Activated T-cell treated with anti-CD3 and anti-CD28 coated beads for 4 hours (primary cell): ENCODE measurements around the gene CDIP1.

Source experiments
- DNase-seq: peaks from one replicate; pipeline ENCODE4 v3.0.0-alpha.2; 2020

Gene CDIP1

DNA sequence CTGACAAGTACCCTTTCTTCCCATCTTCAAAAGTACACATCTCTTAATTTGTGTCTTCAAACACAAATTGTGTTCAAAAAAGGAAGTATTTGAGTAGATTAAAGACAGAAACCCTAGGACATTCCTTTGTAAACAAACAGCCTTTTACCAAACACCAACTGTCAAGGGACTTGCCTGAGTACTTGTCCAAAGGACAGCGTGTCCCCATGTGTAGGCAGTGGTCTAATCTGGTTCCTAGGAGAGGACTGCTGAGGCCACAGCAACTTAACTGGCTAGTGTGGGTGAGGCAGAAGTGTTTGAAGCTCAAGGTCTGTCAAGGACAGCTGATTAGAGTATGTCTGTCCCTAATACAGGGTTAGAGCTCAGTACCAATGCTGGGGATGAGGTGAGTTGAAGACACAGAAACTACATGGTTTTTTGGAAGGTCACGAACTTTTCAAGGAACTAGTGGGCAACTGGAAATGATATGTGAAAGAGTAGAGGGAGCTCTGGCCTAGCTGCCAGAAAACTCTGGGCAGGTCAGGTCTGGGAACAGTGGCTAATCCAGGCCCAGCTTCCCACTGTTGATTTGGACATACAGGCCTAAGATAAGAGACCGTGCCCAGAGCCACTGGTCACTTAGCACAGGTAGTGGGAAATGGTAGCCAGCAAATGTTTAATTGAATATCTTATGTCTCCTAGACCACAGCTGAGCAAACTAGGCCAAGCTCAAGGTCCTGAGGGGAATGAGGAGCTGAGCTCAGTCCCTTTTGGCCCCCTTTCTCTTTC, 52.3 kb downstream of the CDIP1 start:
- DNase-seq = no peak

DNA sequence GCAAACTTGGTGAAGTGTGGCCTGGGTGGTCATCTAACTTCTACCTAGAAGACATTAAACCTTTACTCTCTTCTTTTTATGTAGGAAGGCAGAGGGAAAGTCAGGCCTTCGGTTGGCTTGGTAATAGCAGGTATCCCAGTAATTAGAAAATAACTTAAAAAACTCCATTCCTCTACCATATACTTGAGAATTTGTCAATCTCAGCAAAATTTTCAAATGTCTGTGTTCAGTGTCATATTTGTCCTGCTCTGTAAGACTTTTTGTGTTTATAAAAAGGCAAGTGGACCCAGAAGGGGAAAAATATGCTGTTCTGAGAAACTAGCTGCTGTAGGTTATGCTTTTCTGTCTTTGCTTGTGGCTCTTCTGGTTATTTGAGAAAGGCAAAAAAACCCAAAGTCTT, 56.6 kb downstream of the CDIP1 start:
- DNase-seq = no peak

DNA sequence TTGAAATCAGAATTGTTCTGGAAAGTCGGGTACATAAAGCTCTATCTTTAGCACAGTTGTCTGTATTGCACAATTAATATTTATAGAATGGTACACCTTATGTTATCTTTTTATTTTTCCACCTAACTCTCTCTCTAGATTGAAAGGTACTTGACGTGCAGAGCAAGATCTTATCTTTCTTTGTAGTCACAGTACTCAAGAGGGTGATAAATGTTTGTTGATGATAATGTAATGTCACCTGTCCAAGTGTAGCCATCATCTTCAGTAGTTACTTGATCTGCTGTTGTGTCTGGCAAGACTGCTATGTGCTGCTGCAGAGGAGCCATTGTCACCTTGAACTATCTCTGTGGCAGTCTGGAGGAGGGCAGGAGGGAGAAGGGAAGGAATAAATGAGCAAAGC, 57.0 kb downstream of the CDIP1 start:
- DNase-seq = no peak

DNA sequence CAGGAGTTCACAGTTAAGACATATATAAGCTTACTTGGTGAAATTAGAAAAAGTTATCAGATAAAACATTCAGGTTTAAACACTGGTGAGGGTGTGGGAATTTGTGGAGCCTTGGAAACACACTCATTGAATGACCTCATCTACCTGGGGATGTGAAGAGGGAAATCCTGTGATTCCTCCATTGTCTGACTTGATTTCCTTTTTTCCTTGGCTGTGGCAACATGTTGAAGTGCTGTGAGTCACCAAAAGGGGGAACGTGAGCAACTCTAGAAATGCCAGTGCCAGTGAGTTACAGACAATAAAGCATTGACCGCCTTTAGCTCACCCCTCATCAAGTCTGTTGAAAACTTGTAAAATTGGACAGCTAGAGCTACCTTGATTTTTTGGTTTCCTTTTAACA, 60.6 kb downstream of the CDIP1 start:
- no peak for DNase-seq

DNA sequence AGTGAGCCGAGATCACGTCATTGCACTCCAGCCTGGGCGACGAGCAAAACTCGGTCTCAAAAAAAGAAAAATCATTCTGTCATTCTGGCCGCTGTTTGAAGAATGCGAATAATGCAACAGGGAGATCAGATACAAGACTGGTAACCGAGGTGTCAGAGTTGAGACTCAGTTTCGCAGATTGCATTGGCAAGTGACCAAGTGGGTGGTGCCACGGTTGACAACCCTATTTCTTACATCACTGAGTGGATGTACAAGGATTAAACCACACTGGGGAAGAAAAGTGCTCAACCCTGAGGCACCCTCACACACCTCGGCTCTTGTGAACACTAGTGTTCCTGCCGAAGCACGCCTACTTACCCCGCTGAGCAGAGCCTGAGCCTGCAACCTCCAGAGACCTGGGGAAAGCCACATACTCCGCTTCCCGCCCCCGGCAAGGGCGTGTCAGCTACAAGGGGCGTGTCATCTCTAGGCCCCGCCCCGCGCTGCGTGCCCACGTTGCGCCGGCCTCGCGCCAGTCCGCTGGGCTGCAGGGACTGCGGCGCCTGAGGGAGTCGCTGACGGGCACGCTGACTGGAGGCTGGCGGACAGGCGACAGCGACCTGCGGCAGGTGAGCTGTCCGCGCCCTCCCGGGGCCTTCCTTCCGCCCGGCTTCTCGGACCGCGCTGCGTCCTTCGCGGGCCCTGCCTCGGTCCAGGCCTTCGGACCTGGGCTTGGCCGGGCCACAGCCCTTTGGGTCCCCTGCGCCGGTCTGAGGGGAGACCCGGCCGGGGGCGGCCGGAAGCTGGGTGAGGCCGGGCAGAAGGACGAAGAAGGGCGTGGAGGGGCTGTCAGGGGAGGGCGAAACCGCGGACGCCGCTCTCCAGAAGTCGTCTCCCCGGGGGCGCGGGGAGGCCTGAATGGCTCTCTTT, 62.4 kb downstream of the CDIP1 start, which contains the start of gene HMOX2:
HMOX2 (plus strand) TSS at position 519 of the 909 bp plus-strand sequence. CDS start 29,127 bp downstream, outside the sequence.
- peak; percentile 91 for DNase-seq

DNA sequence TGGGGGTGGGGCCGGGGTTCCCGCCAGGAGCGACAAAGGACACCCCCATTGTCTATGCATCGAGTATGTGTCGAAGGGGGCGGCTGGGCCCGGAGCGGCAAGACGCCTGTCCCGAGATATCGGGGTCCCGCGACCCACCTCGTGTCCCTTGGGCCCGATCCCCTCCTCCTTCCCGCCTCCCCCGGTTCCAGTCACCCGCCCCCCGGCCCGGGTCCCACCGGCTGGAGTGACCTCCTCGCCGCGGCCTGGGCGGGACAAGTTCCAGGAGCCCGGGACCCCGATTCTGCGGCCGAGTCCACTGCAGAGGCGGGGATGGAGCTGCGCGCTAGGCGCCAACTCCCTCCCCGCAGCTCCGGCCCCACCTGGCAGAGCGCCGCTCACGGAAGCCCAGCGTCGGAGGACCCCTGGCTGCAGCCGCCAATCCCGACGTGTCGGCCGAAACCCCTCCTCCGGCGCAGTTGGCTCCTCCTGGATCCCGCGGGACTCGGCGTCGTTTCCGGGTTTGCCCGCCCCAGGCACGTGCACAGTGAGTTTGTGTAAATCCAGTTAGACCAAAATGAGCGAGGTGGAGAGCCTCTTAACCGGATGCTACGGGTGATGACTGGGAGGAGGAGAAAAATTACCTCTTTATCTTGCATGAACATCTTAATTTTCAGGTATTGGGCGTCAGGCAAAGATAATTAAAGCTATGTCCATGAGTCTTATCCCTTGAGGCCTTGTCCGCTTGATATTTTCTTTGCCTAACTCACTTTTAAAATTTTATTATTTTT, 64.2 kb downstream of the CDIP1 start, which contains the start of gene NMRAL1:
NMRAL1 (minus strand) TSS at position 434 of the 770 bp plus-strand sequence. CDS start 493 bp downstream, outside the sequence.
- DNase-seq = peak; percentile 59

DNA sequence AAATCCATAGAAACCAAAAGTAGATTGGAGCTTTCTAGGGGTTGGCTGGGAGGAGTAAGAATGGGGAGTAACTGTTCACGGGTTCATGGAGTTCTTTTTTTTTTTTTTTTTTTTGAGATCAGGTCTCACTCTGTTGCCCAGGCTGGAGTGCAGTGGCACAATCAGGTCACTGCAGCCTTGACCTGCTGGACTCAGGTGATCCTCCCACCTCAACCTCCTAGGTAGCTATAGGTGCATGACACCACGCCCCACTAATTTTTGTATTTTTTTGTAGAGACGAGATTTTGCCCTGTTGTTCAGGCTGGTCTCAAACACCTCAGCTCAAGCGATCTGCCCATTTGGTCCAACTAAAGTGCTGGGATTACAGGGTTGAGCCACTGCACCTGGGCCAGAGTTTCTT, 65.7 kb downstream of the CDIP1 start:
- DNase-seq = no peak

DNA sequence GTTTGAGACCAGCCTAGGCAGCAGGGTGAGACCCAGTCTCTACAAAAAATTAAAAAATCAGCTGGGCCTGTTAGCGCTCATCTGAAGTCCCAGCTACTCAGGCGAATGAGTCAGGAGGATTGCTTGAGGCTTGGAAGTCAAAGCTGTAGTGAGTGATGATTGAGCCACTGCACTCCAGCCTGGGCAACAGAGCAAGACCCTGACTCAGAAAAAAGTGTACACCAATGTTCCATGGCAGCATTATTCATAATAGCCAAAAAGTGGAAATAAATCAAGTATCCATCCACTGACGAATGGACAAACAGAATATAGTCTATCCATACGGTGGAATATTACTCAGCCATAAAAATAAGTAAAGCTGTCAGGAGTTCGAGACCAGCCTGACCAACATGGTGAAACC, 66.7 kb downstream of the CDIP1 start:
- DNase-seq = no peak

DNA sequence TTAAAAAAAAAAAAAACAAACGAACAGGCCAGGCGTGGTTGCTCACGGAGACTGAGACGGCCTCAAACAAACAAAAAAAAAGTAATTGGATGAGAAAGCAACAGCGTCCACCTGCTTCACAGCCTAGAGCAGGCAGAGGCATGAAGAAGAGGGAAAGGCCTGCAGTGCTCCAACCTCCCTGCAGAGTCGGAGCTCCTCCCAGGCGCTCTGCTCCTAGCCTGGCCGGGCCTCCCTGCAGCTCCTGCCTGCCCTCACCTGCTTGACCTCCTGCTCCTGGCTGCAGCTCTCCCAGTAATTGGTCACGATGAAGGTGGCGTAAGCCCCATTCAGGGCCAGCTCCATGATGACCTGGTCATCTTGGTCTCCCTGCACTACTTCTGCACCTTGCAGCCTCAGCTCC, 69.6 kb downstream of the CDIP1 start:
- no peak for DNase-seq

DNA sequence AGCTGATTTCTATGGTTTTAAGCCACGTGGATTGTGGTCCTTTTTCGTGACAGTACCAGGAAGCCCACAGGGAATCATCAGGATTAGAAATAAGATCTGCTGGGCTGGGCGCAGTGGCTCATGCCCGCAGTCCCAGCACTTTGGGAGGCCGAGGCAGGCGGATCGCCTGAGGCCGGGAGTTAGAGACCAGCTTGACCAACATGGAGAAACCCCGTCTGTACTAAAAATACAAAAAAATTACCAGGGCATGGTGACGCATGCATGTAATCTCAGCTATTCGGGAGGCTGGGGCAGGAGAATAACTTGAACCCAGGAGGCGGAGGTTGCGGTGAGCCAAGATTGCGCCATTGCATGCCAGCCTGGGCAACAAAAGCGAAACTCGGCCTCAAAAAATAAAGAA, 70.7 kb downstream of the CDIP1 start:
- no peak for DNase-seq

DNA sequence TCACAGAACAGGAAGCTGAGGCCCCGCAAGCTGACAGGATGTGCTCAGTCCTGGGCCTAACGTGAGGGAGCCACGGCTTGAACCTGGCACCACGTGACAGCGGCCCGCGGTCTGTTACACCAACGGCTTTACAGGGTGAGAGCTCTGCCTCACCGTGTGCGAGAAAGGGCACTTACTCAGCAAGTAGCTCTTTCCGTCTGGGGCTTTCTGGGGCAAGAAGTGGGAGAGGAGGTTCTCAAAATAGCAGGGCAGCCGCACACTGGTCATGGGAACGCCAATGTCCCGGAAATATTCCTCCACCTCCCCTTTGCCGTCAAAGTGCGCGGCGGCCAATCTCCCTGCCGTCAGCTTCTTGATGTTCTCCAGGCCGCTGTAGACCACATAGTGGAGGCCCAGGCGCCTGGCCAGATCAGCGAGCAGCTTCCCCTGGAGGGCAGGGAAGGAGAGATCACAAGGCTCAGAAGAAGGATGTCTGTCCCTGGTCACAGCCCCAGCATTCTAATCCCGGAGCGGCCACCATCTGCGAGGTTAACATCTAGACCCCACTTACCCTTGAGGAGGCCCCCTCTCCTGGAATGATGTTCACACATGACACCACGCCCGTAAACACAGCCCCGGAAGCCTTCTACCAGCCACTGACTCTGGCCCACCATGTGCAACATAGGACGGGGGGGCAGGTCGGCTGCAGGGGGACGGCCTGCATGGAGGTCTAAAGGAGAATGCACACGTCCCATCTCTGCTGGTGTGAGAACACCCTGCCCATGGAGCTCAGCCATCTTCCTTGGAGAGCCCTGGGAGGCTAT, 72.4 kb downstream of the CDIP1 start:
- DNase-seq = peak; percentile 14

DNA sequence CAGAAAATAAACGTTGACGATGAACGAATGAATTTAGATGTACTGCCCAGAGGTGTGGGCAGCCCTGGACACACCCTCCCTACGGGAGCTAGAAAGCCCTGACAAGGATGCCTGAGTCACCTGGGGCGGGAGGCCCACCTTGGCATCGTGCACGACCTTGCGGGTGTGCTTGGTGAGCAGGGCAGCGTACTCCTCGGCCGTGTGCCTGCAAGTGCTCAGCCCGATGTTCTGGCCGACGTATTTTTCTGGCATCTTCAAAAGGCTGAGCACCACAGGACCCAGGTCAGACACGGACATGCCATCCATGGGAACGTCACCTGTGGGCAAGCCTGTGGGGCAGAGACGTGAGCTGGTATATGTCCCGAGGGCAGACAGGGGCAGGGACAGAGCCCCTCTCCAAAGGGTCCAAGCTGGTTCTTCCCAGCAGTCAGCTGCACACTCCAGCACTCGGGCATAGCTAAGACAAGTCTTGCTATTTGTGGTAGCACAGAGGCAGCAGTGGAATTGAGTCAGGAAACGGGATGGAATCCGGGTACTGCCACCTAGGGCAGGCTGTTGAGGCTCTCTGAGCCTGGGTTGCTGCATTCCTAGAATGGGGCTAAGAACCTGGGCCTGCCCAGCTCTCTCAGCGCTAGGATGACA, 74.9 kb downstream of the CDIP1 start:
- no peak for DNase-seq

DNA sequence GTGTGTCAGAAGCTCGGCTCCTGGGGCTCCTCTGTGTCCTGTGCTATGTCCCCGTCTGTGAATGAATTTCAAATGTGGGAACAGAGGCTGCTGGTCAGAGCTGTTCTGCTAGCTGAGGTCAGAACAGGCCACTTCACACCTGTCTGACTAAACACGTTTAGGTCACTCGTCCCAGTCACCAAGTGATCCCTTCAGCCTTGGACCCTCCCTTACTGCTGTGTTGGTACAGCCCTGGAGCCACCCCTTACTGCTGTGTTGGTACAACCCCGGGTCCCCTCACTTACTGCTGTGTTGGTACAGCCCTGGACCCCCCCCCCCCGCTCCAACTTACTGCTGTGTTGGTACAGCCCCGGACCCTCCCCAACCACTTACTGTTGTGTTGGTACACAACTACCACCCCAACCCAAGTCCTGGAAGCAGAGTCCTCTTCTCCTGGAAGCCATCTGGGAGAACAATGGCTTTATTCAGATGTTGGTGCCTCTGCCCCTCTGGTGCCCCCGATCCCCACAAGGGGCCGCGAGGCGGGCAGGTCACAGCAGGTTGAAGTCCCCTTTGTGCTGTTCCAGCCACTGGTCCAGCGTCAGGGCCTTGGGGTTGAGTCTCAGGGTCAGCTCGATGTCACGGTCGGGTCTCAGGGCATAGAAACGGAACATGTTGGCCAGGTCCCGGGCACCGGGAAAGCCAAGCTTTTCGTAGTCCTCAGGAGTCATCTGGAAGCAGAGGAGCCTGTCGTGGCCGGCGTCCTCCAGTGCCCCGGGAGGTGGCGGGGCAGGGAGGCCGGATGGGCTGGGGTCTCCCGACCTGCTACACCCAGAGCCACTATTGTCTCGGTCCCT, 77.1 kb downstream of the CDIP1 start:
- no peak for DNase-seq

DNA sequence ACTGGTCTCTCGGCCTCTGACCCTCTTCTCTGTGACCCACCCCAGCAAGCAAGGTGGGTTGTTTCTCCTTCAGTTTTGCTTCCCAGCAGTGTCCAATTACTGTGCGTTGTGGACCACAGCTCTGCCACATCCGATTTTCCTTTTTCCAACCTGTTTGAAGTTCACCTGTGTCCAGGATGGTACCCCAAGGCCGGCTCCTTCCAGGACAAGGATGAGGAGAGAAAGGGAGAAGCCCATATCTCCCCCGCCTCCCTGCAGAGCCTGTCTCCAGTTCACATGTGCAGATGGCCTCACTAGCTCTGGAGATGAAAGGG, 77.7 kb downstream of the CDIP1 start:
- no peak for DNase-seq
